WTC11 (cell line): ENCODE measurements around the gene HTR1B. TPM values are rescaled to one million over a fixed set of nuclear protein-coding genes. Genes with fewer than 3 reads are reported as not detected.

Experiments used
- ATAC-seq: fragments of 200-7000 bp; cut with Tn5 transposase; 2 replicates; pipeline ENCODE4 v1.10.0; 2021; ENCODE audit warnings: mild to moderate bottlenecking, moderate library complexity
- CTCF ChIA-PET: fragments of 300-600 bp; sonication (Branson Sonifier 250); formaldehyde crosslinking; loops from one replicate; lab custom pipeline; 2021; ENCODE audit warnings: antibody characterized with exemption; lab: Charles Lee
- POLR2A ChIA-PET: fragments of 350-600 bp; sonication (Branson Sonifier 250); formaldehyde crosslinking; loops from one replicate; lab custom pipeline; 2021; ENCODE audit warnings: antibody characterized with exemption; lab: Charles Lee
- DNase-seq: peaks from one replicate; pipeline ENCODE4 v3.0.0; 2021; ENCODE audit warnings: low spot score
- H3K27ac Mint-ChIP-seq: 2 replicates; pipeline ENCODE4 v1.8.0; 2021; ENCODE audit warnings: mixed read lengths
- H3K27me3 Mint-ChIP-seq: 2 replicates; pipeline ENCODE4 v1.8.0; 2021; ENCODE audit warnings: low read depth, mild to moderate bottlenecking, moderate library complexity, mixed read lengths
- H3K36me3 Mint-ChIP-seq: 2 replicates; pipeline ENCODE4 v1.8.0; 2021; ENCODE audit warnings: mixed read lengths
- H3K4me1 Mint-ChIP-seq: 2 replicates; pipeline ENCODE4 v1.8.0; 2022; ENCODE audit warnings: mixed read lengths
- H3K4me3 Mint-ChIP-seq: 2 replicates; pipeline ENCODE4 v1.8.0; 2021; ENCODE audit warnings: mild to moderate bottlenecking, moderate library complexity, mixed read lengths
- H3K9me3 Mint-ChIP-seq: 2 replicates; pipeline ENCODE4 v1.8.0; 2021; ENCODE audit warnings: mixed read lengths
- CBFB ChIP-seq: sonication (generic); formaldehyde crosslinking; IDR thresholded peaks from 2 replicates; pipeline ENCODE4 v1.8.1; 2022; ENCODE audit warnings: mild to moderate bottlenecking, low read depth, missing genetic modification reagents
- E2F5 ChIP-seq: sonication (generic); formaldehyde crosslinking; IDR thresholded peaks from 2 replicates; pipeline ENCODE4 v1.8.1; 2022; ENCODE audit warnings: mild to moderate bottlenecking, moderate library complexity, missing genetic modification reagents
- JUN ChIP-seq: sonication (generic); formaldehyde crosslinking; IDR thresholded peaks from 2 replicates; pipeline ENCODE4 v1.8.0; 2023; ENCODE audit warnings: mild to moderate bottlenecking, missing genetic modification reagents
- NFYB ChIP-seq: sonication (generic); formaldehyde crosslinking; conservative IDR thresholded peaks from 2 replicates; pipeline ENCODE4 v1.8.0; 2022; ENCODE audit warnings: low read depth, missing genetic modification reagents
- NR1H2 ChIP-seq: sonication (generic); formaldehyde crosslinking; IDR thresholded peaks from 2 replicates; pipeline ENCODE4 v1.9.0; 2021; ENCODE audit warnings: mild to moderate bottlenecking, moderate library complexity, missing genetic modification reagents
- PREB ChIP-seq: sonication (generic); formaldehyde crosslinking; IDR thresholded peaks from 2 replicates; pipeline ENCODE4 v1.8.1; 2022; ENCODE audit warnings: mild to moderate bottlenecking, missing genetic modification reagents, moderate library complexity, borderline replicate concordance
- SP1 ChIP-seq: sonication (generic); formaldehyde crosslinking; conservative IDR thresholded peaks from 2 replicates; pipeline ENCODE4 v1.8.1; 2022; ENCODE audit warnings: missing genetic modification reagents
- TCF7 ChIP-seq: sonication (generic); formaldehyde crosslinking; IDR thresholded peaks from 2 replicates; pipeline ENCODE4 v1.8.0; 2022; ENCODE audit warnings: mild to moderate bottlenecking, low read depth, missing genetic modification reagents, moderate library complexity
- USF2 ChIP-seq: sonication (generic); formaldehyde crosslinking; IDR thresholded peaks from 2 replicates; pipeline ENCODE4 v1.8.1; 2023; ENCODE audit warnings: mild to moderate bottlenecking, missing genetic modification reagents, moderate library complexity
- ZBTB43 ChIP-seq: sonication (generic); formaldehyde crosslinking; IDR thresholded peaks from 2 replicates; pipeline ENCODE4 v1.8.1; 2023; ENCODE audit warnings: mild to moderate bottlenecking, missing genetic modification reagents
- ZNF121 ChIP-seq: sonication (generic); formaldehyde crosslinking; IDR thresholded peaks from 2 replicates; pipeline ENCODE4 v1.8.0; 2023; ENCODE audit warnings: missing genetic modification reagents
- ZNF219 ChIP-seq: sonication (generic); formaldehyde crosslinking; IDR thresholded peaks from 2 replicates; pipeline ENCODE4 v1.8.0; 2023; ENCODE audit warnings: missing genetic modification reagents, mild to moderate bottlenecking, borderline replicate concordance
- ZNF423 ChIP-seq: fragments of 250-450 bp; sonication (Bioruptor Pico); IDR thresholded peaks from 2 replicates; pipeline ENCODE4 v2.1.2; 2022; ENCODE audit warnings: mild to moderate bottlenecking, moderate library complexity
- total RNA-seq: library from RNA; stranded (reverse); gene quantifications from 3 replicates; pipeline ENCODE4 v1.2.3, GENCODE V29; 2021
- TF ChIP-seq, protein P1 (sequence below): sonication (generic); formaldehyde crosslinking; IDR thresholded peaks from 2 replicates; pipeline ENCODE4 v1.8.1; 2022; ENCODE audit warnings: missing genetic modification reagents, borderline replicate concordance
- TF ChIP-seq, protein P2 (sequence below): fragments of 250-450 bp; sonication (Bioruptor Pico); IDR thresholded peaks from 2 replicates; pipeline ENCODE4 v2.1.2; 2022; ENCODE audit warnings: mild to moderate bottlenecking, moderate library complexity
- TF ChIP-seq, protein P3 (sequence below): sonication (generic); formaldehyde crosslinking; IDR thresholded peaks from 2 replicates; pipeline ENCODE4 v1.8.1; 2023; ENCODE audit warnings: mild to moderate bottlenecking, moderate library complexity, missing genetic modification reagents

HTR1B gene
- total RNA-seq, 1 experiment from 2014 or later: 1.5 TPM

DNA sequence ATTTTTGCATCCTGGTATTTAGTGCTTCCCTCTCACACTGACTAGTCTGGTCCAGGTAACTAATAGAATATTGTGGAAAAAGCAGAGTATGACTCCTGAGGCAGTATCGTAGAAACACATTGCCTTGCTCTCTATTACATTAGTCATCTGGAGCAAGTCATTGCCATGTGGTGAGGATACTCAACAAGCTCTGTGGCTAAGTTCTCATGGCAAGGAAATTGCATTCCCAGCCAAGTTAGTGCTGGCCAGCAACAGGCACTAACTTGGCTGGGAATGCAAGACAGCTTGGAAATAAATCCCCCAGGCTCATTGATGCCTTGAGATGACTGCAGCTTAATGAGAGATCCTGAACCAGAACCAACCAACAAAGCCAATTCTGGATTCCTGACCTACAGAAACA, 39.7 kb upstream of the HTR1B start:
- Mint-ChIP-seq H3K4me3 (no peak overlapping the region), H3K27me3 (no peaks in the 10 kb centered on the region), H3K9me3 (no peaks in the 10 kb centered on the region; the same call in 1 of the 2 replicates), H3K27ac (no peak overlapping the region), H3K4me1 (peaks cover 14% of the 10 kb centered on the region), H3K36me3 (no peaks in the 10 kb centered on the region)
- ATAC-seq: no peak
- no peak for TF ChIP-seq NR1H2 (CRISPR knock-in tag)
- ChIA-PET CTCF (interaction anchor here (1.0 kb wide), 1 partner anchor 36 kb away, joined by 3 read pairs; no protein-coding TSS in a partner anchor), POLR2A (no interaction called here)
- DNase-seq: no peak

DNA sequence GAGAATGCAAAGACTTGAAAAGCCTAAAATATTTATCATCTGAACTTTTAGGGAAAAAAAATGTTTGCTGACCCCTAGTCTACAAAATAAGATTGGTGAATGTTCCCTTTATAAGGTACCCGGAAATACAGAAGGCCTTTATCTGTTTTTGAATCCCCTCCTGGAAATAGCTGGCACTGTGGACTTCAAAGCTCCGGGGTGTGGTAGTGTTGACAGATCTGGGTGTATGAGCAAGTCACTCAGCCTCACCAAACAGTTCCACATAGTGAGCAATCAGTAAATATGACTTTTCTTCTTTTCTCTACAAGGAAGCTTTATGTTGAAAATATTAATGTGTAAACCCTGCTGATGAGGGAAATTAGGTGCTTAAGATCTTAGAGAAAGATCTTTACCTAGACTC, 29.2 kb upstream of the HTR1B start:
- CTCF ChIA-PET: interaction anchor here (0.6 kb wide), 1 partner anchor 946 kb away, joined by 3 read pairs; no protein-coding TSS in a partner anchor
- no peak for DNase-seq
- ATAC-seq: no peak
- Mint-ChIP-seq H3K27ac (no peak overlapping the region), H3K36me3 (no peaks in the 10 kb centered on the region)
- no peak for TF ChIP-seq NFYB (CRISPR knock-in tag)
- no peak for TF ChIP-seq JUN
- TF ChIP-seq, protein P1, sequence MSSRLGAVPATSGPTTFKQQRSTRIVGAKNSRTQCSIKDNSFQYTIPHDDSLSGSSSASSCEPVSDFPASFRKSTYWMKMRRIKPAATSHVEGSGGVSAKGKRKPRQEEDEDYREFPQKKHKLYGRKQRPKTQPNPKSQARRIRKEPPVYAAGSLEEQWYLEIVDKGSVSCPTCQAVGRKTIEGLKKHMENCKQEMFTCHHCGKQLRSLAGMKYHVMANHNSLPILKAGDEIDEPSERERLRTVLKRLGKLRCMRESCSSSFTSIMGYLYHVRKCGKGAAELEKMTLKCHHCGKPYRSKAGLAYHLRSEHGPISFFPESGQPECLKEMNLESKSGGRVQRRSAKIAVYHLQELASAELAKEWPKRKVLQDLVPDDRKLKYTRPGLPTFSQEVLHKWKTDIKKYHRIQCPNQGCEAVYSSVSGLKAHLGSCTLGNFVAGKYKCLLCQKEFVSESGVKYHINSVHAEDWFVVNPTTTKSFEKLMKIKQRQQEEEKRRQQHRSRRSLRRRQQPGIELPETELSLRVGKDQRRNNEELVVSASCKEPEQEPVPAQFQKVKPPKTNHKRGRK: no peak
- no peak for TF ChIP-seq ZNF219 (CRISPR knock-in tag)
- no peak for TF ChIP-seq ZNF423 (CRISPR knock-in tag)
- TF ChIP-seq SP1 (CRISPR knock-in tag): no peak
- no peak for TF ChIP-seq TCF7
- TF ChIP-seq, protein P2, sequence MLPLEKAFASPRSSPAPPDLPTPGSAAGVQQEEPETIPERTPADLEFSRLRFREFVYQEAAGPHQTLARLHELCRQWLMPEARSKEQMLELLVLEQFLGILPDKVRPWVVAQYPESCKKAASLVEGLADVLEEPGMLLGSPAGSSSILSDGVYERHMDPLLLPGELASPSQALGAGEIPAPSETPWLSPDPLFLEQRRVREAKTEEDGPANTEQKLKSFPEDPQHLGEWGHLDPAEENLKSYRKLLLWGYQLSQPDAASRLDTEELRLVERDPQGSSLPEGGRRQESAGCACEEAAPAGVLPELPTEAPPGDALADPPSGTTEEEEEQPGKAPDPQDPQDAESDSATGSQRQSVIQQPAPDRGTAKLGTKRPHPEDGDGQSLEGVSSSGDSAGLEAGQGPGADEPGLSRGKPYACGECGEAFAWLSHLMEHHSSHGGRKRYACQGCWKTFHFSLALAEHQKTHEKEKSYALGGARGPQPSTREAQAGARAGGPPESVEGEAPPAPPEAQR (CRISPR knock-in tag): no peak
- TF ChIP-seq PREB (CRISPR knock-in tag): no peak
- no peak for TF ChIP-seq ZNF121 (CRISPR knock-in tag)
- TF ChIP-seq ZBTB43 (CRISPR knock-in tag): no peak
- no peak for TF ChIP-seq CBFB (CRISPR knock-in tag)
- TF ChIP-seq, protein P3, sequence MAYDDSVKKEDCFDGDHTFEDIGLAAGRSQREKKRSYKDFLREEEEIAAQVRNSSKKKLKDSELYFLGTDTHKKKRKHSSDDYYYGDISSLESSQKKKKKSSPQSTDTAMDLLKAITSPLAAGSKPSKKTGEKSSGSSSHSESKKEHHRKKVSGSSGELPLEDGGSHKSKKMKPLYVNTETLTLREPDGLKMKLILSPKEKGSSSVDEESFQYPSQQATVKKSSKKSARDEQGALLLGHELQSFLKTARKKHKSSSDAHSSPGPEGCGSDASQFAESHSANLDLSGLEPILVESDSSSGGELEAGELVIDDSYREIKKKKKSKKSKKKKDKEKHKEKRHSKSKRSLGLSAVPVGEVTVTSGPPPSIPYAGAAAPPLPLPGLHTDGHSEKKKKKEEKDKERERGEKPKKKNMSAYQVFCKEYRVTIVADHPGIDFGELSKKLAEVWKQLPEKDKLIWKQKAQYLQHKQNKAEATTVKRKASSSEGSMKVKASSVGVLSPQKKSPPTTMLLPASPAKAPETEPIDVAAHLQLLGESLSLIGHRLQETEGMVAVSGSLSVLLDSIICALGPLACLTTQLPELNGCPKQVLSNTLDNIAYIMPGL: no peak
- TF ChIP-seq E2F5: no peak
- TF ChIP-seq USF2 (CRISPR knock-in tag): no peak
- TF ChIP-seq, all 79 proteins: peak for 0
- no peaks in the 10 kb centered on the region; the same call in 1 of the 2 replicates for H3K9me3 Mint-ChIP-seq
- H3K27me3 Mint-ChIP-seq: no peaks in the 10 kb centered on the region
- no peak overlapping the region for H3K4me3 Mint-ChIP-seq
- H3K4me1 Mint-ChIP-seq: peaks cover 12% of the 10 kb centered on the region
- POLR2A ChIA-PET: no interaction called here
